GM12878 (cell line): ENCODE data around the gene ART1. TPM values are rescaled to one million over a fixed set of nuclear protein-coding genes. Genes with fewer than 3 reads are reported as not detected.

Experiments used
- ATAC-seq: fragments of 200-7000 bp; cut with Tn5 transposase; 3 replicates; pipeline ENCODE4 v1.9.1; 2020; ENCODE audit warnings: mild to moderate bottlenecking, moderate library complexity
- BruUV-seq: library from RNA; stranded (reverse); fragments of 400-500 nt; replicated peaks from 2 replicates; lab custom pipeline; 2021; lab: Mats Ljungman, UMichigan
- CTCF ChIA-PET: fragments of 300-600 bp; sonication (Branson Sonifier 250); formaldehyde crosslinking; extraction: SDS; loops from one replicate; lab custom pipeline; 2021; ENCODE audit warnings: inconsistent platforms; lab: Yijun Ruan, JAX
- POLR2A ChIA-PET: fragments of 350-600 bp; formaldehyde crosslinking; extraction: SDS; loops from one replicate; lab custom pipeline; 2021; ENCODE audit warnings: inconsistent platforms; lab: Charles Lee
- RAD21 ChIA-PET: fragments of 300-600 bp; sonication (Branson Sonifier 250); formaldehyde crosslinking; loops from one replicate; lab custom pipeline; 2023; ENCODE audit warnings: antibody characterized with exemption; ENCODE audit not compliant: unreplicated experiment; lab: Charles Lee
- SMC1A ChIA-PET: fragments of 300-600 bp; sonication (Branson Sonifier 250); formaldehyde crosslinking; loops from one replicate; lab custom pipeline; 2023; ENCODE audit not compliant: unreplicated experiment, uncharacterized antibody; lab: Charles Lee
- DNase-seq: peaks from one replicate; pipeline ENCODE4 v3.0.0-alpha.2; 2011; ENCODE audit warnings: low read depth, low spot score
- FAIRE-seq: peaks from 3 replicates; lab custom pipeline; 2011; peaks lifted over from hg19 to GRCh38; lab: Jason Lieb, UNC
- H2AFZ ChIP-seq: 2 replicates; pipeline ENCODE4 v1.6.0; 2011; ENCODE audit warnings: low read depth, low read length, control low read depth; ENCODE audit not compliant: control insufficient read depth
- H3K27ac ChIP-seq: 2 replicates; pipeline ENCODE4 v1.5.1; 2011; ENCODE audit warnings: control low read depth; ENCODE audit not compliant: control insufficient read depth, insufficient read depth
- H3K27me3 ChIP-seq, 2 experiments: replicated peaks in 1 of 2; 2 replicates each; pipeline versions ENCODE4 v1.6.0 to v1.6.1; 2011; ENCODE audit warnings: low read length in 1 of 2; ENCODE audit not compliant: control insufficient read depth in 2 of 2, insufficient read depth in 2 of 2
- H3K36me3 ChIP-seq, 2 experiments: 2 replicates each; pipeline ENCODE4 v1.5.1; 2011; ENCODE audit warnings: low read length in 1 of 2; ENCODE audit not compliant: control insufficient read depth in 2 of 2, insufficient read depth in 2 of 2
- H3K4me1 ChIP-seq: 2 replicates; pipeline ENCODE4 v1.6.1; 2011; ENCODE audit warnings: mild to moderate bottlenecking, low read length, moderate library complexity, mixed read lengths; ENCODE audit not compliant: control insufficient read depth, insufficient read depth
- H3K4me2 ChIP-seq: 2 replicates; pipeline ENCODE4 v1.6.0; 2011; ENCODE audit warnings: control low read depth; ENCODE audit not compliant: control insufficient read depth, insufficient read depth
- H3K4me3 ChIP-seq: fragments of 200-600 bp; sonication (generic); 2 replicates; pipeline ENCODE4 v1.5.1; 2016
- H3K79me2 ChIP-seq: 2 replicates; pipeline ENCODE4 v1.6.0; 2011; ENCODE audit warnings: low read length; ENCODE audit not compliant: control insufficient read depth, insufficient read depth
- H3K9ac ChIP-seq: 2 replicates; pipeline ENCODE4 v1.8.0; 2011; ENCODE audit warnings: low read length, control low read depth, mixed read lengths; ENCODE audit not compliant: control insufficient read depth, insufficient read depth
- H3K9me3 ChIP-seq: replicated peaks from 3 replicates; pipeline ENCODE4 v1.5.1; 2011; ENCODE audit warnings: mild to moderate bottlenecking, low read length; ENCODE audit not compliant: control insufficient read depth, insufficient read depth
- H4K20me1 ChIP-seq: 2 replicates; pipeline ENCODE4 v1.6.0; 2011; ENCODE audit not compliant: control insufficient read depth, insufficient read depth
- ASH2L ChIP-seq: fragments of 300-600, 200-600 bp; sonication (generic); IDR thresholded peaks from 2 replicates; pipeline ENCODE4 v1.6.1; 2017; ENCODE audit warnings: low read depth, mild to moderate bottlenecking, borderline replicate concordance
- BACH1 ChIP-seq: fragments of 450-650 bp; IDR thresholded peaks from 2 replicates; pipeline ENCODE4 v1.6.1; 2017; ENCODE audit warnings: mild to moderate bottlenecking, borderline replicate concordance
- BHLHE40 ChIP-seq, 2 experiments: fragments of 450-650 bp in 1 of 2; IDR thresholded peaks; 2 replicates each; pipeline ENCODE4 v1.6.1; 2011 to 2017; ENCODE audit warnings: low read depth in 2 of 2, borderline replicate concordance in 1 of 2, improper control_type of control experiment in 1 of 2, low read length in 1 of 2, mild to moderate bottlenecking in 1 of 2
- CEBPB ChIP-seq, 2 experiments: fragments of 150-350 bp in 1 of 2; IDR thresholded peaks; 2 replicates each; pipeline ENCODE4 v1.6.1; 2012 to 2014; ENCODE audit warnings: low read depth in 2 of 2, low read length in 2 of 2, borderline replicate concordance in 1 of 2, inconsistent platforms in 1 of 2
- CHD2 ChIP-seq: IDR thresholded peaks from 2 replicates; pipeline ENCODE4 v1.6.1; 2011; ENCODE audit warnings: low read depth, low read length, improper control_type of control experiment, borderline replicate concordance
- CREM ChIP-seq: IDR thresholded peaks from 2 replicates; pipeline ENCODE4 v1.6.1; 2014; ENCODE audit warnings: antibody characterized with exemption, low read depth
- HDAC6 ChIP-seq: fragments of 200-600 bp; sonication (generic); IDR thresholded peaks from one replicate; pipeline ENCODE4 v1.8.0; 2017; ENCODE audit warnings: antibody characterized with exemption; ENCODE audit not compliant: unreplicated experiment
- IRF4 ChIP-seq: IDR thresholded peaks from 2 replicates; pipeline ENCODE4 v1.6.1; 2011; ENCODE audit warnings: low read depth, low read length
- KAT2A ChIP-seq: conservative IDR thresholded peaks from 2 replicates; pipeline ENCODE4 v1.6.1; 2011; ENCODE audit warnings: low read depth, low read length; ENCODE audit not compliant: control insufficient read depth
- KDM1A ChIP-seq: fragments of 200-600 bp; sonication (generic); IDR thresholded peaks from 2 replicates; pipeline ENCODE4 v1.6.1; 2016; ENCODE audit warnings: borderline replicate concordance
- MTA2 ChIP-seq: fragments of 450-650 bp; IDR thresholded peaks from 2 replicates; pipeline ENCODE4 v1.6.1; 2016; ENCODE audit warnings: low read depth, mild to moderate bottlenecking, moderate library complexity
- NFYA ChIP-seq: IDR thresholded peaks from 2 replicates; pipeline ENCODE4 v1.6.1; 2011; ENCODE audit warnings: low read depth, mild to moderate bottlenecking, low read length, improper control_type of control experiment, borderline replicate concordance
- NFYB ChIP-seq: IDR thresholded peaks from 2 replicates; pipeline ENCODE4 v1.6.1; 2011; ENCODE audit warnings: low read depth, mild to moderate bottlenecking, low read length, improper control_type of control experiment, moderate library complexity; ENCODE audit not compliant: insufficient read depth
- RFX5 ChIP-seq: IDR thresholded peaks from 2 replicates; pipeline ENCODE4 v1.6.1; 2011; ENCODE audit warnings: low read depth, low read length, improper control_type of control experiment
- SP1 ChIP-seq: IDR thresholded peaks from one replicate; pipeline ENCODE4 v1.6.1; 2011; ENCODE audit warnings: low read depth, low read length
- SRF ChIP-seq, 2 experiments: IDR thresholded peaks; 2 replicates each; pipeline ENCODE4 v1.6.1; 2011; ENCODE audit warnings: low read depth in 2 of 2, low read length in 2 of 2, mild to moderate bottlenecking in 1 of 2, moderate library complexity in 1 of 2
- TCF3 ChIP-seq: IDR thresholded peaks from 2 replicates; pipeline ENCODE4 v1.6.1; 2012; ENCODE audit warnings: low read depth, mild to moderate bottlenecking, low read length, borderline replicate concordance; ENCODE audit not compliant: insufficient read depth
- WGBS: methylation state at CpG from one replicate; pipeline ENCODE4 v1.1.6; 2016; ENCODE audit warnings: low lambda C conversion rate; ENCODE audit not compliant: insufficient replicate concordance, insufficient coverage; ENCODE audit errors: missing lambda C conversion rate; 5-methylcytosine and 5-hydroxymethylcytosine counted together
- in situ Hi-C: fragments of 300-500 bp; cut with MboI; formaldehyde crosslinking; loops from 9 replicates; pipeline ENCODE4 v1.14.3; 2018; ENCODE audit warnings: mixed read lengths
- intact Hi-C: fragments of 100-400 bp; cut with micrococcal nuclease; formaldehyde crosslinking; loops from one replicate; pipeline ENCODE4 v1.14.2; 2022; ENCODE audit not compliant: unreplicated experiment
- polyA plus RNA-seq, 11 experiments: library from polyadenylated mRNA; depleted of rRNA in 4 of 11; unstranded in 6 of 11; stranded (reverse) in 5 of 11; fragments of >200 nt; fragmentation: Nextera tagmentation in 4 of 11; fragmentation: Illumina TruSeq in 1 of 11; extraction: Ambion mirVana in 4 of 11; extraction: Trizol in 1 of 11; gene quantifications; 1 replicate in 1 of 11; 2 replicates in 10 of 11; pipeline versions ENCODE4 v1.2.1 to v1.2.3, GENCODE V29; 2011 to 2016; ENCODE audit warnings: inconsistent platforms in 2 of 11, missing spikeins in 2 of 11, low read depth in 1 of 11
- total RNA-seq, 4 experiments: library from RNA; depleted of rRNA in 3 of 4; stranded (reverse); fragments of >200 nt in 3 of 4; fragmentation: Illumina TruSeq in 1 of 4; extraction: Trizol in 1 of 4; gene quantifications; 2 replicates each; pipeline versions ENCODE4 v1.2.1 to v1.2.3, GENCODE V29; 2013 to 2021
- TF ChIP-seq, protein P1 (sequence below): fragments of 450-650 bp; IDR thresholded peaks from 2 replicates; pipeline ENCODE4 v1.6.1; 2016; ENCODE audit warnings: mild to moderate bottlenecking
- TF ChIP-seq, protein P2 (sequence below): IDR thresholded peaks from 2 replicates; pipeline ENCODE4 v1.6.1; 2011; ENCODE audit warnings: low read depth, mild to moderate bottlenecking, low read length, moderate library complexity, borderline replicate concordance; ENCODE audit errors: extremely low read depth
- TF ChIP-seq, protein P3 (sequence below): fragments of 450-650 bp; IDR thresholded peaks from 2 replicates; pipeline ENCODE4 v1.6.1; 2017; ENCODE audit warnings: mild to moderate bottlenecking, low read depth, inconsistent platforms; ENCODE audit not compliant: poor library complexity, severe bottlenecking

ART1 gene
- total and polyA plus RNA-seq, 10 of the 15 experiments (the other 5 are each of a cell fraction or from before 2014, with no cell fraction given), result not detected

DNA sequence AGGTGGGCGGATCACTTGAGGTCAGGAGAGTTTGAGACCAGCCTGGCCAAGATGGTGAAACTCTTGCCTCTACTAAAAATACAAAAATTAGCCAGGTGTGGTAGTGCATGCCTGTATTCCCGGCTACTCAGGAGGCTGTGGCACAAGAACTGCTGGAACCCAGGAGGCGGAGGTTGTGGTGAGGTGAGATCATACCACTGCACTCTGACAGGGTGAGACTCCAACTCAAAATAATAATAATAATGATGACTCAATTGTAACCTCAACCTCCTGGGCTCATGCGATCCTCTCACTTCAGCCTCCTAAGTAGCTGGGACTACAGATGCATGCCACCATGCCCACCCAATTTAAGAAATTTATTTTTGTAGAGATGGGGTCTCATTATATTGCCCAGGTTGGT lies 41.8 kb downstream of the ART1 start (continued):
- TF ChIP-seq IRF4, result no peak
- TF ChIP-seq BACH1, result no peak
- TF ChIP-seq KDM1A, result no peak
- TF ChIP-seq KAT2A, result no peak
- TF ChIP-seq NFYA, result no peak
- TF ChIP-seq, all 136 proteins: peak for 0

DNA sequence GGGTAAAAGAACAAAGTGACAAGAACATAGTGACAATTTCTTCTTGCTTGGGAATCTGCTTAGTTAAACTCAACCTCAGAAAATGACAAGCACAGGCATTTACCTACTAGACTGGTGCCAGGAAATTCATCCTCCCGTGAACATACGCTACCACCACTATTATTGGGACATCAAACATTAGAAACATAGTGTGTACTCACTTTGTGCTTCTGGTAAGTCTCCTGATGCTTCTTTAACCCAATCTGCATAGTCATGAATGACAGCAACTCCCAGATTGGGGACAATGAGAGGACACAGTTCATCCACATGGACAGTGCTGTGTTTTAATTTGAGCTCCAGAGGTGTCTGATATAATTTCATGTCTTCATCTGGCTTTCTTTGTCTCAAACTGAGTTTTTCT lies 55.5 kb downstream of the ART1 start:
- intact Hi-C loops (loop anchor here (5.0 kb wide), 1 partner anchor 42 kb away; no protein-coding TSS in a partner anchor), in situ Hi-C loops (no loop called here)
- no peak for FAIRE-seq
- Histone ChIP-seq H4K20me1 (no peaks in the 10 kb centered on the region), H3K9me3 (no peaks in the 10 kb centered on the region), H3K27ac (no peak overlapping the region), H3K36me3 (peaks cover 11 to 25% of the 10 kb centered on the region in 2 experiments), H2AFZ (no peak overlapping the region), H3K4me1 (no peaks in the 10 kb centered on the region), H3K4me2 (no peak overlapping the region), H3K27me3 (no peaks in the 10 kb centered on the region), H3K4me3 (no peak overlapping the region), H3K79me2 (no peaks in the 10 kb centered on the region), H3K9ac (no peak overlapping the region)
- no TSS peak for BruUV-seq
- ChIA-PET SMC1A (interaction anchor here (0.6 to 1.2 kb wide), 2 partner anchors 15 to 108 kb away, joined by 3 read pairs; partner anchors contain the start of gene PGAP2), RAD21 (interaction anchor here (1.1 kb wide), 1 partner anchor 108 kb away, joined by 4 read pairs; the partner anchor contains the start of gene PGAP2), POLR2A (no interaction called here), CTCF (interaction anchor here (0.6 to 2.1 kb wide), 2 partner anchors 98 to 109 kb away, joined by 3 to 4 read pairs; no protein-coding TSS in a partner anchor)
- WGBS, result 97% methylated on average over 2 of the region's 2 CpGs
- no peak for ATAC-seq
- DNase-seq, result no peak
- TF ChIP-seq BHLHE40 (IDR thresholded peaks at IDR 0.05; ENCODE audit: borderline replicate concordance in 1 of 2, low read depth in 2 of 2, low read length in 1 of 2) (no peak), SRF (IDR thresholded peaks at IDR 0.05; ENCODE audit: low read depth in 2 of 2, low read length in 2 of 2) (no peak), SP1 (no peak), NFYB (no peak), RFX5 (no peak), CHD2 (no peak), HDAC6 (no peak), MTA2 (no peak), CEBPB (IDR thresholded peaks at IDR 0.05; ENCODE audit: borderline replicate concordance in 1 of 2, low read depth in 2 of 2, low read length in 2 of 2) (no peak), CREM (no peak), TCF3 (no peak), ASH2L (no peak)
- TF ChIP-seq, protein P1, sequence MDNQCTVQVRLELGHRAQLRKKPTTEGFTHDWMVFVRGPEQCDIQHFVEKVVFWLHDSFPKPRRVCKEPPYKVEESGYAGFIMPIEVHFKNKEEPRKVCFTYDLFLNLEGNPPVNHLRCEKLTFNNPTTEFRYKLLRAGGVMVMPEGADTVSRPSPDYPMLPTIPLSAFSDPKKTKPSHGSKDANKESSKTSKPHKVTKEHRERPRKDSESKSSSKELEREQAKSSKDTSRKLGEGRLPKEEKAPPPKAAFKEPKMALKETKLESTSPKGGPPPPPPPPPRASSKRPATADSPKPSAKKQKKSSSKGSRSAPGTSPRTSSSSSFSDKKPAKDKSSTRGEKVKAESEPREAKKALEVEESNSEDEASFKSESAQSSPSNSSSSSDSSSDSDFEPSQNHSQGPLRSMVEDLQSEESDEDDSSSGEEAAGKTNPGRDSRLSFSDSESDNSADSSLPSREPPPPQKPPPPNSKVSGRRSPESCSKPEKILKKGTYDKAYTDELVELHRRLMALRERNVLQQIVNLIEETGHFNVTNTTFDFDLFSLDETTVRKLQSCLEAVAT, result no peak
- TF ChIP-seq, protein P2, sequence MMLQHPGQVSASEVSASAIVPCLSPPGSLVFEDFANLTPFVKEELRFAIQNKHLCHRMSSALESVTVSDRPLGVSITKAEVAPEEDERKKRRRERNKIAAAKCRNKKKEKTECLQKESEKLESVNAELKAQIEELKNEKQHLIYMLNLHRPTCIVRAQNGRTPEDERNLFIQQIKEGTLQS, result no peak
- TF ChIP-seq, protein P3, sequence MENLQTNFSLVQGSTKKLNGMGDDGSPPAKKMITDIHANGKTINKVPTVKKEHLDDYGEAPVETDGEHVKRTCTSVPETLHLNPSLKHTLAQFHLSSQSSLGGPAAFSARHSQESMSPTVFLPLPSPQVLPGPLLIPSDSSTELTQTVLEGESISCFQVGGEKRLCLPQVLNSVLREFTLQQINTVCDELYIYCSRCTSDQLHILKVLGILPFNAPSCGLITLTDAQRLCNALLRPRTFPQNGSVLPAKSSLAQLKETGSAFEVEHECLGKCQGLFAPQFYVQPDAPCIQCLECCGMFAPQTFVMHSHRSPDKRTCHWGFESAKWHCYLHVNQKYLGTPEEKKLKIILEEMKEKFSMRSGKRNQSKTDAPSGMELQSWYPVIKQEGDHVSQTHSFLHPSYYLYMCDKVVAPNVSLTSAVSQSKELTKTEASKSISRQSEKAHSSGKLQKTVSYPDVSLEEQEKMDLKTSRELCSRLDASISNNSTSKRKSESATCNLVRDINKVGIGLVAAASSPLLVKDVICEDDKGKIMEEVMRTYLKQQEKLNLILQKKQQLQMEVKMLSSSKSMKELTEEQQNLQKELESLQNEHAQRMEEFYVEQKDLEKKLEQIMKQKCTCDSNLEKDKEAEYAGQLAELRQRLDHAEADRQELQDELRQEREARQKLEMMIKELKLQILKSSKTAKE, result no peak
